Left renal cortex interstitium (tissue), 4 donors: ENCODE data around the gene CELF6. TPM values are rescaled to one million over a fixed set of nuclear protein-coding genes. Genes with fewer than 3 reads are reported as not detected.

Experiments
- DNase-seq, 4 donors: peaks; one replicate each; pipeline ENCODE4 v3.0.0-alpha.2; 2013; ENCODE audit warnings: low read depth in 4 of 4, low spot score in 2 of 4, missing footprints in 1 of 4
- polyA plus RNA-seq, 4 donors: library from polyadenylated mRNA; unstranded; fragments of 120-200 nt; gene quantifications; one replicate each; pipeline ENCODE4 v1.2.1, GENCODE V29; 2013; ENCODE audit not compliant: insufficient read length in 4 of 4

Gene CELF6
- polyA plus RNA-seq: 1 to 10 TPM; 3.1 to 6.6 (median 4.2) TPM

DNA sequence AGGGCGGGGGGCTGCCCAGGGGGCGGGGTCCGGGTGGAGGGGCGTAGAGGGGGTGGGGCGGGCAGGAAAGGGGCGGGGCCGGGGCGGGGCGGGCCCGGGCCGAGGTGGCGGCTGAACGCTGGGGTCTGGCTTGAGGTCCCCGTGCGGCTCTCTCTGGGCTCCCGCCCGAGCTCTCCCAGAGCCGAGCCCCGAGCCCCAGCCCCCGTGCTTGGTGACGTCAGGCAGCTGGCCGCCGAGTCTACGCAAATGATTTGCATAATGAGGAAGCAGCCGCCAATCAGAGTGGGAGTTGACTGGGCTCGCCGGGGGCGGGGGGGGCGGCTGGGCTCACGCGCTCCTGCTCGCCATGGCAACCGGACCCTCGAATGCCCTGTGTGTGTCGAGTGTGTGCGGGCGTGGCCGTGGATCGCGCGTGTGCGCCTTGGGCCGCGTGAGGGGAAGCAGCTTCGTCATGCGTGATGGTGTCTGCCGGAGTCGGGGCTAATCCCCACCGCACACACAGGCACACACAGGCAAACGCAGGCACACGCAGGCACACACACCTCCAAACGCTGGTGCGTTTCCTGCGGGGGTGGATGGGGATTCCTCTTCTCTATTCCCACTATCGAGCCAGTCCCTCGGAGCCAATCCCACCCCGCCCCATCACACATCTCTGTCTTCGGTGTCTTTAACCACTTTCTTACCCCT, at the start of gene CELF6:
CELF6 (minus strand) TSS at position 173 of the 687 bp plus-strand sequence. CDS start 283 bp downstream, outside the sequence.
- peak; percentile 55 to 77 (median 64) for DNase-seq

DNA sequence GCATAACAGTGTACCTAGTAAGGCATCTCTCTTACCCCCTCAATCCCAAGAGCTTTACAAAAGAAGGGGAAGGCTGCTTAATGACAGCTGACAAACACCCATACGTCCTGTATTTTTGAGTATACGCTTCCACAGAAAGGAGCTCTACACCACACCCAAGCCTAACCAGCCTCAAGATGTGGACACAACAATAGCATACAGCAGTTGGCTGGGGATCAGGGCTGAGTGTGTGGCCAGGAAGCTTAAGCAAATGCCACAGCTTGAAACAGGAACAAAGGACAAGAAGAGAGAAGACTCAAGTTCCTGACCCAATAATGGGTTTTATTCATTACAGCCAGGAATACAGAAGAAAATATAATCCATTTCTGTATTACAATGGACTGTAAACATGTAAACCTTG, 48.9 kb upstream of the CELF6 start:
- DNase-seq: no peak

DNA sequence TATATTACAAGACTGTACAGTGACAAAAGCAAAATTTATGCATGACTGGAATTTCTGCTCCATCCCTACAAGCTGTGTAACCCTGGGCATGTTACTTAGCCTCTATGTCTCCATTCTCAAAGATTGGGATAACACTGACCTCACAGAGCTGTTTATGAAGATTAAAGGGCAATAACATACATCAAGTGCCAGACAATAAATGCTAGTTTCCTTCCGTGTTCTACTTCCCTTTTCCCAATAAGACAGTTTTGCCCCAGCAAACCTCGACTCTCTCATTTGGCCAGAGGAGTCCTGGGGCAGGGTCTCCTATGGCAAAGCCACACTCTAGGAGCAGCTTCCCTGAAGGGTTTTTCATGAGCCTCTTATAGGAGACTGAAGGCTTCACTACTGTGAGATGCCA, 48.4 kb upstream of the CELF6 start:
- DNase-seq: no peak

DNA sequence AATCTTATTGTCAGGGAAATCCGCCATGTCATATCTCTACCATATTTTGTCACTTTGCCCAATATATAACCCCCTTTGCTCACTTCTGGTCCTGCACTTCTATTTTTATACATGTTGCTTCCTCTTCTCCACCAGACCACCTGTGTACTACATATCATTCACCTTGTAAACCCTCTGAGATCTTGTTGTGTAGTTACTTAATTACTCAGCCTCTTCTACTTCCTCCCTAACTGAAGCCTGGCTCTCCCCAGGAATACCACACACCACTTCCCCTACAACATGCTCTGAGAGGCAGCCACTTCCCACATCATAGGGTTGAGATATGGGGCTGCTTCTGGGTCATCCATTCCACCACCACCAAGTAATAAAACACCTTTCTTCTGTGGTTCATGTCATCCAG, 45.9 kb upstream of the CELF6 start:
- DNase-seq: no peak

DNA sequence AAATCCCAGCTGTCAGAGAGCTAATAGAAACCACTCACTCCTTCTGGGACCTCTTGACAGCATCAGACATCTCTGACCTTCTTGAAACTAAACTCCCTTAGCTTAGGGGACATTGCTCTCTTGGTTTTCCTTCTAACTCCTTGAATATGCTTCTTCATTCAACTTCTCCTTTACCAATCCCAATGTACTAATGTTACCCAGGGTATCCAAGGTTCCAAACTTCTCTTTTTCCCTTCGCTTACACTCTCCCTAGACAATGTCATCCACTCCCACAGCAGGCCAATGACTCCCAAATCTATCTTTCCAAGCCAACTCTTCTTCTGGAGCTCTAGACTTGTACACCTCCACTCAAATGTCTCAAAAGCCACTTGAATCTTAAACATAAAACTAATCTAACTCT, 41.2 kb upstream of the CELF6 start:
- DNase-seq: no peak

DNA sequence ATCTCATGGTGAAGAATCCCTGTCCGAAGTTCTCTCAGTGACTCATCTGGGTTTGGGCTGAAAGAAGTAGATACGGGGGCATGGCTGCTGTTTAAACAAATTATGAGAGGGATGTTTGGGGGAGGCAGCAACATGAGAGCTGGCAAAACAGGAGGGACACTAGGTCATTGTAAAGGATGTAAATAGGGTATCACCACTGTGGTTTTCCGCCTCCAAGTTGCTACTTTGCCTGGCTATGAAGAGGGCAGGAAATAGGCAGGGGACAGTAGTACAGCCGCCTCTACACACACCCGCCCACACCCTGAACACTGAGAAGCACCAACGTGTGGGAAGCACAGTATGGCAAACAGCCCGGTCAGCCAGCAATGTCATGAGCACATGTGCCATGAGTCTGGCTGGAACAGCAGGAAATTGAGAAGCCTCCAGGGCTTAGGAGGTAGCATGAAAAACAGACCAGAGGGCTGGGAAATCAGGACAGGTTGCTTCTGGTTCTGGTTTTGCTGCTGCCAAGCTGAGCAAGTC, 38.8 kb upstream of the CELF6 start:
- DNase-seq: no peak

DNA sequence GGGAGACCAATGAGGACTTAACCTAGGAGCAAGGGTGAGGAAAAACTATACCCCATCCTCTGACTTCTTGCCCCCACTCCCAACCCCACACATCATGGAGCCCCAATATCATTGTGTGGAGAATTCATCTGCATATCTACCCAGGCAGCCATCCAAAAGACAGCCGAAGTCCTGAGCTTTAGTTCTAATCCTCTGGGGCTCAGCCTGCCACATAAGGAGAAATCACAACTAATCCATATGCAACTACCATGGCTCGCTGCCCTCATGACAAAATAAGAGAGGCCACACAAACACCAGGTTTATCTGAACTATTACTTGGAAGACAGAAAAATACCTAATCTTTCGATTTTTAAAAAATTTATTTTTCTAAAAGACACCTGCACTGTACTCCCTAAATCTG, 38.2 kb upstream of the CELF6 start:
- DNase-seq: no peak

DNA sequence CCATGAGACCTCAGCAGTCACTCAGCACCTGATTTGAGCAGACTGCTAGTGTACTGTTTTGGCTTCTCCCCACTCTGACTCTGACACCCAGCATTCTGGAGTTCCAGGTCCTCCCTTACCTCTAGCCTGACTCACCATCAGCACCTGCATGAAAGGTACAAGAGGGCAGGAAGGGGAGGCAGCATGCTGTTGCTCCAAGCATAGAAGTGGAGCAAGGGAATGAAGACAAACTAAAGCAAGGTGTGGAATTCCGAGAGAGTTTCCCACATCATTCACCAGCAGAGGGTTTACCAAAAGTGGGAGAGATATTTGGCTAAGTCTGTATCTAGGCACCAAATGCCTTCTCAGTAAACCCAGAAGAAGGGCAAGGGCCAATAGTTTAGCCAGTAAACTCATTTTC, 34.5 kb upstream of the CELF6 start:
- DNase-seq: no peak

DNA sequence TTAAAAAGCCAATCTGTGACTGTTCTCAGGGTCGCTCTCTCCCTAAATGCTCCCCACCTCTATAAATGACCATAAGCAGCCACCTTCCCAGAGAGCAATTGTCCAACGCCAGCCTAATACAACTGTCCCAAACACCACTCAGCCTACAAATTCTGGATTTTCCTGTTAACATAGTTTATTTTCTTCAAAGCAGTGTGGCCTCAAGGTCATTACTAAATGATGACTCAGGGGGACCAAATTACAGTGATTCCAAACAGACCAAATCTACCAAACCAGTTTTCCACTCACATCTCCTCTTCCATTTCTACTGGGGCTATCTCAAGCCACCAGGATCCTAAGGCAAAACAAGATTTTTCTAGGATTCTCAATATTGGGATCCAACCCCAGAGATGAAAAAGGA, 33.3 kb upstream of the CELF6 start:
- no peak for DNase-seq

DNA sequence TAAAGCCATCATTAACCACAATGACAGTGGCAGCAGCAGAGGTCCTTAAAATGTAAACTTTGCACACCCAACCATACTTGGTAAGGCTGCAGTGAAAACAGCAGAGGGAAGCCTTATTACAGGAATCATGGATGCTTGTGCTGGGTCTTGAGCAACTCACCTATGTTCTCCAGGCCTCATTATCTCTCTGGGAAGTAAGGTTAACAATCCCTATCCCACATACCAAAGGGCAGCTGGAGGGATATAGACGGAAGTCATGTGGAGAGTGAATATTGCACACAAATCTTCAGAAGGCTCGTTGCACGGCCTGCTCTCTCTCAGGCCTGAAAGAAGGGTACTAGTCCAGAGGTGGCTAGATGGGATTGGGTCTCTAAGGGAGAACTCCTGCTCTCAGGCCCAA, 25.8 kb upstream of the CELF6 start:
- no peak for DNase-seq

DNA sequence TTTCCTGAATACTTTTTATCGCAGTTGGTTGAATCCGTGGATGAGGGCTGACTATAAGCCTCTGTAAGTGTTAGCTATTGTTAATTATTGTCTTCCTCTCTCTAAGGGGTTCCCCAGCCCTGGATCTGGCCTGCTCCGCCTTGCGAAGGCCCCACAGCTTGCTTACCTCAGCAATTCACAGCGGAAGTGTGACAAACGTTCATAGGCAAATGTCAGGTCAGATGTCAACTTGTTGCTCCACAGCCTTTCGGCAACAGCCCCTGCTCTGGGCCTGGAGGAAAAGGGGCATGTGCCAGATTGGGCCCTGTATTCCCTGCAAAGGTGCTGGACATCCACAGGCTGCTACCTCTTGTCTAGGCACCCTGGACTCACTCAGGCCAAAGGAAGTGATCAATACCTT, 25.3 kb upstream of the CELF6 start:
- DNase-seq: no peak

DNA sequence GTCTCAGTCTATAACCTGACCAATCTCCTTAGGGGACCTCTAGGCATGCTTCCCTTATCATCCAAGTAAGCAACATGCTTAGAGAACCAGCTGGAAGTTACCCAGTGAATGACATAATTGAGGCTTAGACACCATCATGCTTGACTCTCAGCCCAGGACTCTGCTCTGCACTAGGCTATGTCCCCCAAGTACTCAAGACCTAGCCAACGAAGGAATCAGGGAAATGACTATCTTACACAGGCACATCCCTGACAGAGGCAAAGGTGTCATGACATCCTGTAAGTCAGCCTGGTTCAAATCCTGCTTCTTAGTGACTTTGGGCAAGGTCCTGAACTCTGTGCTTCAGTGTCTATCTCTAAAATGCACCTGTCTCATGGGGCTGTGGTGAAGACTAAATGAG, 24.6 kb upstream of the CELF6 start:
- DNase-seq: no peak

DNA sequence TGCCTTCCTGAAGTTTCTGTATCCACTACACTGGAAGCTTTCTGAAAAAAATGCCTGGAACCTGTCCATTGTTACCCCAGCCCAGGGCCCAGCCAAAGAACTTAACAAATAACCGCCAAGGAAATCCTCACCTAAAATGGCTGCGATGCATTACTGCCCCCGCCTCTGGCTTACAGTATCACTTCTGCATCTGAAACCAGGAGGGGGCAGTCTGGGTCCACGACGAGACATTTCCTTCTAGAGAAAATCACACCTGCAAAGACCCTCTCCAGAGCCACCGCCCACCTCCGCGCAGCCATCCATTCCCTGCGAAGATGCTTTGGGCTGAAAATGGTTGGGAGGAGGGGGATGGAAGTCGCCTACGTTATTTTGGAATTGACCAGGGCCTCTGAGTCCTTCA, 22.4 kb upstream of the CELF6 start:
- DNase-seq: no peak

DNA sequence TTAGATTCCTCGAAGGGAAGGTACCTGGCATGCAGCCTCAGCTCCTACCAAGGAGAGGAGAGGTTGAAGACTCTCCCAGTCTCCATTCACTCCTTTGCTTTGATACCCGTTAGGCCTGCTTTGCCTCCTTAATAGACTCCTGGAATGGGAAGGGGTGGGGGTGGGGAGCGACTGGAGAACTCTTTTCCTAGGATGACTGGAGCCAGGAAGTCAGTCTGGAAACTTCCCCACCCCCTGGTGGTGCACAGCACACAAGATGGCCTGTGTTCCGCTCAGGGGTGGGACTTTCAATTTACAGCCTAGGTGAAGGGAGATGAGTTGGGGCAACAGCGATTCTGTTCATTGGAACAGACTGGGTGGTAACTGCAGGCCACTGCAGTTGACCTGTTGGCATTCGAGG, 21.4 kb upstream of the CELF6 start:
- no peak for DNase-seq

DNA sequence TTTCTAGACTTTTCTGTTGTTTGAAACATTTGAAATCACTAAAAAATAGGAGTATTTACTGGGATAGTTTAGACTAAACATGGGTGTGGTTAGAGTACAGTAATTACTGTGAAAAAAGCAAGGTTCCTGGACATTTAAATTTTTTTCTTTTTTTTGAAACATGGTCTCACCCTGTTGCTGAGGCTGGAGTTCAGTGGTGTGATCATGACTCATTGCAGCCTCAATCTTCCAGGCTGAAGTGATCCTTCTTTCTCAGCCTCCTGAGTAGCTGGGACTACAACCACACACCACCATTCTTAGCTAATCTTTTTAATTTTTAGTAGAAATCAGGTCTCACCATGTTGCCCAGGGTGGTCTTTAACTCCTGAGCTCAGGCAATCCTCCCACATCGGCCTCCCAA, 20.4 kb upstream of the CELF6 start:
- DNase-seq: no peak

DNA sequence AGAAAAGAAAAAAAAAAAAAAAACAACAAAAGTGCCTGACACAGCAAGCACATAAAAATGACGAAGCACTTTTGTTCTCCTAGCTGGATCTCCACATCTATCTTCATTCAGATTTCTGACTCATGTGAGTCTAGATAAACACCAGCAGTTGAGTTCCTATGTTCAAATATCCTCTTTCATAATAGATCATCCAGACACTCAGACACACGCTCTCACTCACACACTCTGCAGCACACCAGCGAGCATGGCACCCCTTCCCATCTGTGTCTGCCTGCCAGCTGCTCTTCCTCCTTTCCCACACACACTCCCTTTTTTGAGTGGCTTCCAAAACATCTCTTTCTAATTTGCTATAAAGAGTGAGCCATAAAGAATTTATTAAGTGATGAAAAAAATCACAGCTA, 19.8 kb upstream of the CELF6 start:
- DNase-seq: peak in 1 of 4 donors; percentile 42

DNA sequence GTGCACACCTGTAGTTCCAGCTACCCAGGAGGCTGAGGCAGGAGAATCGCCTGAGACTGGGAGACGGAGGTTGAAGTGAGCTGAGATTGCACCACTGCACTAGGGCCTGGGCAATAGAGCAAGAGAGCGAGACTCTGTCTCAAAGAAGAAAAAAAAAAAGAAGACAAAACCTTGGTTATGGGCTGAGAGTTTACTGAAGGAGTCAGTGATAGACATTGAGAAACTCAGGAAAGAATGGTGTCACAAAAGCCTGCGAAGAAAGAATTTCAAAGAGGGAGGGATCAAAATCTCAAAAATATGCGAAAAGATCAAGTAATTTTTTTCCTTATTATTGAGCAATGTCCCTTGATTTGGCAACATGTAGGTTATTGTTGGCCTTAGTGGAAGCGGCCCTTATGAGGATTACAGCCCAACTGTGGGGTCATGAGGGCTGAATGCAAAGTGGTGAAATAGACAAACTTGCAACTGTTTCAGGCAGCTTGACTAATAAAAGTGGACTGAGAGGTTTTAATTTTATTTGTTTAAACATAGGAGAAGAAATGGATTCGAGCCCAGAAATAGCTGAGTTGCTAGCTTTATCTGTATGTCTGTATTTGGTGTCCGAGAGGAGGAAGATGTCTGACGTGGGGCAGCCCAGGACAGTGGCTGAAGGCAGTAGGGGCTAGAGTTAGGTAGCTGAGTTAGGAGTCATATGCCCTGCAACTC, 18.8 kb upstream of the CELF6 start:
- no peak for DNase-seq

DNA sequence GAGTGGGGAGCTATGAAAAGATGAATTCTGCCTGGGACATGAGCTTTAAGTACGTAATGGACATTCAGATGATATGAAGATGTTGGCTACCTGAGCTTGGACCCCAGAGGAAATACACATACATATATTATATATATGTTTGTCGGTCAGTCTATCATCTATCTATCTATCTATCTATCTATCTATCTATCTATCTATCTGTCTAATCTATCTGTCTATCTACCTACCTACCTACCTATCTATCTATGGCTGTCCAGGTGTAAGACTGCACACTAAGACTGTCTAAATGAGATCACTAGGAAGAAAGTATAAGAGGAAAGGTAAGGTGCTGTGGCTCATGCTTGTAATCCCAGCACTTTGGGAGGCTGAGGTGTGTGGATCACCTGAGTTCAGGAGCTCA, 18.2 kb upstream of the CELF6 start:
- no peak for DNase-seq

DNA sequence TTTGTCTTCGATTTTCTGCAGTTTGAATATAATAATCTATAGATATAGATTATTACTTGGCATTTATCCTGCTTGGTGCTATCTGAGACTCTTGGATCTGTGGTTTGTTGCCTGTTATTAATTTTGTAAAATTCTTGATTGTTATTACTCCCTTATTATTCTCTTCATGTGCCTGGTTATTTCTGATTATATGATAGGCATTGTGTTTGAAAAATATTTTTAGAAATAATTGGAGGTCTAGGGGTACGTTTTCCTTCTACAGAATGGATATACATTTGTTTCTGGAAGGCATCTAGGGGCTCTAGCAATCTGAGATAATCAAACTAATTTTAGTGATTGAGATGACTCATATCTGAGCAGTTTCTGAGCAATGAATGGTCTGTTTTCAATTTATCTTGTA, 14.9 kb upstream of the CELF6 start:
- no peak for DNase-seq

DNA sequence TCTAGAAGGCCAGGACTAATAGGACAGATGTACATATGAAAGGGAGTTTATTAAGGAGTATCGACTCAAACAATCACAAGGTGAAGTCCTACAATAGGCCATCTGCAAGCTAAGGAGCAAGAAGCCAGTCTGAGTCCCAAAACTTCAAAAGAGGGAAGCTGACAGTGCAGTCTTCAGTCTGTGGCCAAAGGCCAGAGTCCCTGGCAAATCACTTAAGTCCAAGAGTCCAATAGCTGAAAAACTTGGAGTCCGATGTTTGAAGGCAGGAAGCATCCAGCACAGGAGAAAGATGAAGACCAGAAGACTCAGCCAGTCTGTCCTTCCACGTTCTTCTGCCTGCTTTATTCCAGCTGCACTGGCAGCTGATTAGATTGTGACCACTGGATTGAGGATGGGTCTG, 11.1 kb upstream of the CELF6 start:
- no peak for DNase-seq

DNA sequence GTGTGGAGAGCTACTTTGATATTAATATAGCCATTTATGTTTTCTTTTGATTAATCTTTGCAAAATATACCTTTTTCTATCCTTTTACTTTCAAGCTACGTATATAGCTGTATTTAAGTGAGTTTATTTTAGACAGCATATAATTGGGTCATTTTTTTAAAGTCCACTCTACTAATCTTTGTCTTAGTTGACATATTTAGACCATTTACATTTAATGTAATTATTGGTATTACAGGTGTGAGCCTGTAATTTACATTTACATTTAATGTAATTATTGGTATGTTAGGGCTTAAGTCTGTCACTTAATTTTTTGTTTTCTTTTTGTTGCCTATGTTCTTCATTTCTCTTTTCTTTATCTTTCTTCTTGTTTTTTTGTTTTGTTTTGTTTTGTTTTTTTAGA, 3.8 kb upstream of the CELF6 start:
- DNase-seq: no peak

DNA sequence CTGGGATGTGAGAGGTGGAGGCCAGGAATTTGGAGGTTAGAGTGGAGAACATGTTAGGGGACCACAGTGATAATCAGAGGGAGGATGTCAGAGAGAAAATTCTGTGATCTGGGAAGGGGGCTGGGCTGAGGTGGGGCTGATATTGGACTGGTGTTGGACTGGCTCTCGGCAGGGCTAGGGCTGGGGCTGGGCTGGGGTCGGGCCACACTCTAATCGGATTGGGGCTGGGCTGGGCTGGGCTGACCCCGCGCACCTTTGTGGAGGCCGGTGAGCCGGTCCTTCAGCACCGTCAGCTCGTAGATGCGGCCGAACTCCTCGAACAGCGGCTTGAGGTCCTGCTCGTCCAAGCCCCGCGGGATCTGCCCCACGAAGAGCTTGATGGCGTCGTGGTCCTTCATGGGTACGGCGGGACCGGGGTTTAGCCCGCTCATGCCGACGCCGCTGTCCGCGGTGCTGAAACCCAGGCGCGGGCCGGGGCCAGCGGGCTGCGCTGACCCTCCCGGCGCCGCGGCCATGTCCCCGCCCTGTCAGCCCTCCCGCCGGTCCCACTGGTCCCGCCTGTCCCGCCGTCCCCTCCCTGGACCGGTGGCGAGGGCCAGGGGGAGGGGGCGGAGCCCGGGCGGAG, 485 bp downstream of the CELF6 start:
- peak in 3 of 4 donors; percentile 63 to 64 (median 63) for DNase-seq
